CD4-positive, alpha-beta T cell treated with Interleukin-15 for 1 hour (primary cell): ENCODE results near the gene DRC3.
A peak's percentile ranks its signal among the peaks of the same experiment; 100 is the strongest.
"Not testable (repeated sequence)": the region's sequence is repeated elsewhere in the genome, so short reads cannot be mapped to it uniquely, and the experiment has no call there.

Experiments
- DNase-seq: peaks from one replicate; pipeline ENCODE4 v3.0.0-alpha.2; 2020

Gene DRC3, protein sequence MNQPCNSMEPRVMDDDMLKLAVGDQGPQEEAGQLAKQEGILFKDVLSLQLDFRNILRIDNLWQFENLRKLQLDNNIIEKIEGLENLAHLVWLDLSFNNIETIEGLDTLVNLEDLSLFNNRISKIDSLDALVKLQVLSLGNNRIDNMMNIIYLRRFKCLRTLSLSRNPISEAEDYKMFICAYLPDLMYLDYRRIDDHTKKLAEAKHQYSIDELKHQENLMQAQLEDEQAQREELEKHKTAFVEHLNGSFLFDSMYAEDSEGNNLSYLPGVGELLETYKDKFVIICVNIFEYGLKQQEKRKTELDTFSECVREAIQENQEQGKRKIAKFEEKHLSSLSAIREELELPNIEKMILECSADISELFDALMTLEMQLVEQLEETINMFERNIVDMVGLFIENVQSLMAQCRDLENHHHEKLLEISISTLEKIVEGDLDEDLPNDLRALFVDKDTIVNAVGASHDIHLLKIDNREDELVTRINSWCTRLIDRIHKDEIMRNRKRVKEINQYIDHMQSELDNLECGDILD

DNA sequence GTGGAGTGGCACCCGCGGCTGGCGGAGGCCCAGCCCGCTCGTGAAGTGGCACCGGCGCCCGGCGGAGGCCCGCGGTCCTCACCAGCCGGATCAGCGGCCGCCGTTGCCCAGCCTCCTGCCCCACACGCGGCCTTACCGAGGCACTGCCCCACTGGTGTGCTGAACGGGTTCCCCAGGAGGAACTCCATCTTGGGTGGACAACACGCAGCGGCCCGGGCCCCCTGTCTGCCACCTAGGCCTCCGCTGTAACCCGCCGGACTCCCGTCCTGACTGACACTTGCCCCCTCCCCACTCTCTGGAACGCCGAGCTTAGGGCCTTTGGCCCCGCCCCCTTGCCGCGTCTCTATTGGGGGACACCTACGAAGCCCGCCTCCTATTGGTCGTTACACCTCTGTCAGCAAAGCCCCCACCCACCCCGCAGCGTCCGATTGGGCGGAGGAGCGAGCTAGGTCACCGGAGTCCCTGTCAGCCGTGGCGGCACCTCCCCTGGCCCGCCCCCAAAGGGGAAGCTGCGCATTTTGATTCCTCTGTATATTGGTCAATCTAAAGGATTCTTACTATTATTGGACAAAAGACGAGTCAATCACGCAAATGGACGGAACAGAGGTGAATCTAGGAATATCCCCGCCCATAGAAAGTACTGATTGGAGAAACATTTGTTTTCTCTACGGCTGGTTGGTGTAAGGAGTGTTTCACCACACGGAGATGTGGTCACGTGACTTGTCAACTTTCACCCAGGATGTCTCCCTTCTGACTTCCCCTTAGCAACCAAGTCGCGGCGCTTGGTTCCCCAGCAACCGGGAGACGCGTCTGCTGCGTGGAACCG, at the start of gene DRC3, which contains the start of gene TOM1L2:
TSS of gene DRC3 (plus strand) at position 737 of the 826 bp plus-strand sequence. CDS start 4,737 bp downstream, outside the sequence.
TSS of gene TOM1L2 (minus strand) at position 275 of the 826 bp plus-strand sequence. CDS start at position 188, 87 bp downstream.
- DNase-seq = peak; percentile 100

DNA sequence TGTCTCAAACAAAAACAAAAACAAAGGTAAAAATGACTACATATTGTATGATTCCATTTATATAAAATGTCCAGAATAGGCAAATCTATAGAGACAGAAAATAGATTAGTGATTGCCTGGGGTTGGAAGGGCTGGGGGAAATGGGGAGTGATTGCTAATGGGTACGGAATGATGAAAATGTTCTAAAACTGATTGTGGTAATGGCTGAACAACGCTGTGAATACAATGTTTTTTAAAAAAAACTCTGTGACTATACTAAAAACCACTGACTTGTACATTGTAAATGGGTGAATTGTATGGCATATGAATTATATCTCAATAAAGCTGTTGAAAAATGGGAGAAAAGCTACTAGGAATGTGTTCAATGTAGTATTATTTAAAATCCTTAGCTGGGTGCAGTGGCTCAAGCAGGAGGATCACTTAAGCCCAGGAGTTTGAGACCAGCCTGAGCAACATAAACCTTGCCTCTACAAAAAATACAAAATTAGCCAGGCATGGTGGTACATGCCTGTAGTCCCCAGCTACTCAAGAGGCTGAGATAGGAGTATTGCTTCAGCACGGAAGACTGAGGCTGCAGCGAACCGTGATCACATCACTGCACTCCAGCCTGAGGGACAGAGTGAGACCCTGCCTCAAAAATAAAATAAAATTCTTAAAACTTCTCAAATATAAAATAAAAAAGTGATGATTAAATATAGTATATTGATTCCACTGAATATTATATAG, 48.4 kb upstream of the DRC3 start:
- no peak for DNase-seq

GRCh38 chr17:17924857-17925250, 47.8 kb upstream of the DRC3 start:
- no peak for DNase-seq

- DNase-seq = no peak
These were observed 46.6 kb upstream of the DRC3 start for GRCh38 chr17:17926036-17926435.

GRCh38 chr17:17926840-17927449, 45.7 kb upstream of the DRC3 start:
- no peak for DNase-seq

DNA sequence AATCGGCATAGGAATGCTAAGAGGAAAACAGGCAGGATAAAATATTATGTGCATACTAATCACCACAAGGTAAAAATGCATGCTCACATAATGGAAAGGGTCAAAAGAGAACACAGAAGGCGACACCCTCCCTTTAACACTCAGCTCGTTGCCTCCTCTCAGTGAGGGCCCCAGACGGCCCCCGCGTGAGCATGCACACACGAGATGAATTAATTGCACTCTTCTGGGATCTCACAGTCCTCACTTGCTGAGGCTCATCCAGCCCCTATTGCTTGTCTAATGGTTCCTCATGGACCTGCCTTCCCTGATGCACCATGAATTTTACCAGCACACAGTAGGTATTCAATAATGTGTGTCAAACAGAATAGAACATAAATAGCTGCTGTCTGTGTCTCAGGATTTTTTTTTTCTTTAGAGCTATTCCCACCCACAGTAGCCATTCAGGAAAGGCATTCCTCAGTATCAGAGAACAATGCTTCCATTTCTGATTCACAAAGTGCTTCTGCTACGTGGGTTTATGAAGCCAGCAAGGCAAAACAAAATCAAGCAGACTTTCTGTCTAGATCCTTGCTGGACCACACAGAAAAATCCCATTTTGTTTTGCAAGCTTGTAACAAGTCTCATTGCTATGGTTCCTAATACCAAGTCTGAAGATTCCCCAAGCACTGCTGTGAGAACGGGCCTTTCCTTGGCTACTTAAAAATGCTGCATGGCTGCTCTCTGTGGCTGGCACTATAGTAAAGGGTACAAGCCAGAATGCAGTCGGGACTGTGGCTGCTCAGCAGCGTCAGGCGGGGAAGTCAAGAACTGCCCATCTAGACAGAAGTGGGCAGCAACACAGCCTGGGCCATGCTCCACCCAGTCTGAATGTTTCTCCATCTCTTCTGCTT, 44.0 kb upstream of the DRC3 start:
- no peak for DNase-seq

DNA sequence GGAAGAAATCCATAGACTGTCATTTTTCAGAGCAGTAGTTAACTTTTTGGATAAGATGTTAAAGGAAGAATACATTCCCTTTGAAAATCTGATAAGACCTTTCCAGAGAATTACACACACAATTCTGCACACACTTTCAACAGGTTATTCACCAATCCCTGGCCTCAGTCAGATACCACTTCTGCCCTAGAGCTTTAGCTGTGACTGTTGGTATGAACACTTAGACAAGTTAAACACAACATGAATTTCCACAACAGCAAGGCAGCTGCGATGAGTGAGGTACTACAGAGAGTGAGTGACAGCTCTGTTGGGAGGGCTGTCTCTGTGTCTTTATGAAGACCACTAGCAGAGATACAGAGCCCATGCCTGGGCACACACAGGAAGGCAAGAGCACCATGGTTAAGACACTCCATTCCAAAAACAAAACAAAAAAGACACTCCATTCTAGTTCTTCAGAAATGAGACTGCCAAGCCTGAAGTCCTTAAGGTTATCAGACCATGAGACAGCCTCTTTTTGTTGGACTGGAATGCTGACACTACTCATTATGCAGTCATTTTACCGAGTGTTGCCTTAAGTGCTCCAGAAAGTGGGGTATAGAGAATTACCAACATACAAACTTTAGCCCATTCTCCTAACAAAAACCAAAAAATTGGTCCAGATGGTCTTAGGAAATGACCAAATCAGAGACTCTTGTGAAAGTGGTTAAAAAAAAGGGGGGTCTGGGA, 42.8 kb upstream of the DRC3 start:
- no peak for DNase-seq

DNA sequence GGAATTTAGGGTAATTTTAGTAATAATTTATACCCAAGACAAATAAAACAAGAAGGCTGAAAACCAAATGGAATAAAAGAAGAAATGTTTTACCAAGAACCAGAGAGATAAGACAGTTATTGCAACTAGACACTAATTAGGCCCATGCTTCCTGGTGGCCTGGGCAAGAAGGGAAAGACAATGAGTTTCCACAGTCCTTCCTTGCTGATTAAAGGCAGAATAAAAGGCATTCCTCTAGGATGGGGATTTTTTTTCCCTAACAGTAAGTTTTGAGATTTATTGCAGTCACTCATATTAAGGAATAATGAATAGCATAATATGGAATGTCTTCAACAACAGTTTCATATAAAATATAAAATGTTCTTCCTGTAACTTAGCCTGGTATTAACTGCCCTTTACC, 42.0 kb upstream of the DRC3 start:
- no peak for DNase-seq

- DNase-seq = no peak
These were observed 41.5 kb upstream of the DRC3 start for GRCh38 chr17:17931159-17931558.

DNA sequence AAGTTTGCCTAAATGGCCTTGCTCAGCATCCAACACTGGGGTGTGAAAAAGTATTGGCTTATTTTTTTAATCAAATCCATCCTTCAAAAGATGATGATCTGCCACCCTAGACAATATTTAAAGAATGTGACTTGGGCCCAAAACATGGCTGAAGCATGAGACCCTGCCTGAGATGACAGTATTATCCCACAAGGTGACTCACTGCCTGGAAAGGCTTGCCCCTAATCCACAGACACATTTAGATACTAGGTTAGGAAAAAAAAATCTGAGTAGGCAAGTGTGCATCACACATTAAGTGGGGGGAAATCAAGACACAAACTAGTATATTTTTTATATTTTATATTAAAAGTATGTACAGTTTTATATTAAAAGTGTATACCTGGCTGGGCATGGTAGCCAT, 38.9 kb upstream of the DRC3 start:
- no peak for DNase-seq

- DNase-seq = no peak
These were observed 38.4 kb upstream of the DRC3 start for GRCh38 chr17:17934214-17934613.

GRCh38 chr17:17934806-17935205, 37.9 kb upstream of the DRC3 start:
- no peak for DNase-seq

DNA sequence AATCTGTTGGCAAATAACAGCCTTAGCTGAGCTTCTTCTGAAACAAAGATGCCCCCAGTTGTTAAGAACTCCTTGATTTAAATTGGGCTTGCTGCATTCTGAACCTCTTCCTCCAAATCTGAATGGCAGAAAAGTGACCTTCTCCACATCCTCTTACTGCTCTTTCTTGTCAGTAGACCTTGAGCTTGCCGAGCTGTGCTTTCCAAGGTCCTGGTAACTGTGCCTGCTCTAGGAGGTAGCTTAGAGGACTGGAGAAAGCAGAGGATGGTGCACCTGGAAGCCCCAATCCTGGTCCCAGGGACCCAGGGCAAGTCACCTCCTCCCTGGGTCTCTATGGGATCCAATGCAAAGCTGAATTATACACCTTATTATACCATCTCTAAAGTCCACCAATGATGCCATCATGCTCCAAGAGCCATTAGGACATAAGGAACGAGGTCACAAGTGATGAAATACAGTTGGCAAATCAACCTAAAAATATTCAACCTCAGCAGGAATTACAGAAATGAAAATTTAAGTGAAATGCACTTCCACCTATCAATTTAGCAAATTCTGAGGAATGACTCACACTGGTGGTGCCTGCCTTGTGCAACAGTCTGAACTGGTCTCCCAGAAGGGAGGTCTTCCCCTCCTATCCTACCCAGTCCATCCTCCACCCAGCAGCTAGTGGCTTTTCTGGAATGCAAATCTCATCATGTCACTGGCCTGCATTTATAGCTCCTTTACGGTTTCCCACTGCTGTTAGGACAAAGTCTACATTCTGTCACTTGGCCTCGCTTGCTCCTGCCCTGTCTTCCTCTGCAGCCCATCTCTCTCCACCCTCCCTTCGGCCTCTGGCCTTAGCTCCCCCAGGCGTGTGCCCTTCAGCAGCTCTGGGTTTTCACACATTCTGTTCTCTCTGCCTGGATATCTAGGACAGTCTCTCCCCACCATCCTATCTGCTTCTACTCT, 37.1 kb upstream of the DRC3 start:
- DNase-seq = peak; percentile 54

DNA sequence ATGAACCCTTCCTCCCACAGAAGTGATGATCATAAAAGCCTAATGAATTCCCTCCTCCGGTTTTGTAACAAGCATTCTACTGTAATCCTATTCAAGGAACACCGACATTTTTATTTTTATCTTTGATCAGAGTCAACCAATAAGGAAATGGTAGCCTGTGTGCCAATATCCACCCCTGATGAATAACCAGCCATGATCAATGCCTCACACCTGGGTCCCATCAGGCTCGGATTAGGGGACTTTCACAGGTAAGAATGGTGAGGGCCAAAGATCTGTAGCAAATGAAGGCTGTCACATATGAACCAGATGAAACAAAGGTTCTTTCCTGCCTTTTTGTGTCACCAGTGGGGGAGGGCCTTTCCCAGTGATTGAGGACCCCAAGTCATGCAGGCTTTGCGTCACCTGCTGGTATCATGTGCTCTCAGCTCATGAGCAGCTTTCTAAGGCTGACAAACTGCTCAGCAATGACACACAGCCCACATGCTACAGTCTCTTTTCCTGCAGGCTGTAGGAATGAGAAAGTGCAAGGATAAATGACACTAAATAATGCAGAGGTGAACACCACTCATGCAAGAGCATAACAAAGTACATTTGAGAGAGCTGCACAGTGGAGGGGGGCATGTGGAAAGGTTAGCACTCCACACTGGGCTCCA, 35.3 kb upstream of the DRC3 start:
- DNase-seq = no peak

DNA sequence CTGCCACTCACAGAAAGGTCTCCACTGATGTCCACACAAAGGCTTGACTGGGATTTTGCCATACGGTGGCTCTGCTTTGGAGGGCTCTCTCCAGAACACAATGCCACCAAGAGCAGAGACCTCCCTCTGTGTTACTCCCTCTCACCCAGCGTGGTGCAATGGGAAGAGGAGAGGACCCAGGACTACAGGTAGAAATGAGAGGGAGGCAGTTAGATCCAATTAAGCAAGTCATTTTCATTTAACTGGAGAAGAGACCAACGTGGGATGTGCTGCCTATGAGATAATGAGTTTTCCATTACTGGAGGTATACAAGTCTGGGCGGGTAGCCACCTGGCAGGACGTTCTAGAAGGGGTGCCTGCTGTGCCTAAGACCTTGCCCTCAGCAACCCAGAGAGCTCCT, 34.7 kb upstream of the DRC3 start:
- DNase-seq = no peak

DNA sequence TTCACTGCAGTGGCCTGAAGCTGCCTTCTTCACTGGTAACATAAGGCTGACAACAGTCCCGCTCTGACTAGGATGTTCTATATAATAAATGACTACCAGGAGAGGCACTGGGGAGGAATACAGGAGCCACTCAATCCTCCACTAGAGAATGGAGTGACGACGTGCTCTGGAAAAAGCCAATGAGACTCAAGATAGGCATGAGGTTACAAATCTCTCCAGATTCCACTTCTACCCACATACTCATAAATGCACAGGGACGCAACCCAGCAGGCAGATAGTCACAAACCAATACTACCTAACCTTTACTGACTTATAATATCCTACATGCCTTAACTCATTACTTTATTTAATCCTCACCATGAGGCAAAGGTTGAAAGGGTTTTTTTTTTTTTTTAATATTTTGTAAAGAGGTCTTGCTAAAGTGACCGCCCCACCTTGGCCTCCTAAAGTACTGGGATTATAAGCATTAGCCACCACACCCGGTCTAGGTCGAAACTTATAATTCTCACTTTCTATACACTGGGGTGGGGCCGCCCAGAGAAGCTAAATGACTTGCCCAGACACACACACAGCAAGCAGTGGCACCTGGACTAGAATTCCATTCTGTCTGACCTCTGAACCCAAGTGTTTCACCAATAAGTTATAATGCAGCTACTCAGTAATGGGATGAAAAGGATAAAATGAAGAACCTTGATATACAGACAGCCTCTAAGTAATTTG, 34.1 kb upstream of the DRC3 start:
- no peak for DNase-seq

DNA sequence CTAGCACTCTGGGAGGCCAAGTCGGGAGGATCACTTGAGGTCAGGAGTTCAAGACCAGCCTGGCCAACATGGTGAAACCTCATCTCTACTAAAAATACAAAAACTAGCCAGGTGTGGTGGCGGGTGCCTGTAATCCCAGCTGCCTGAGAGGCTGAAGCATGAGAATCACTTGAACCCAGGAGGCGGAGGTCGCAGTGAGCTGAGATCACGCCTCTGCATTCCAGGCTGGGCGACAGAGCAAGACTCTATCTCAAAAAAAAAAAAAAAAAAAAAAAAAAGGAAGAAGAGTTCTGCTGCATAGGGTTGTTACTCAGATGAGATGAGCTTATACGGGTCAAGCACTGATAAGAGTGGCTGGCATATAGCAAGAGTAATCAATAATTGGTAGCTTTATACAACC, 32.7 kb upstream of the DRC3 start:
- not testable (repeated sequence) for DNase-seq

DNA sequence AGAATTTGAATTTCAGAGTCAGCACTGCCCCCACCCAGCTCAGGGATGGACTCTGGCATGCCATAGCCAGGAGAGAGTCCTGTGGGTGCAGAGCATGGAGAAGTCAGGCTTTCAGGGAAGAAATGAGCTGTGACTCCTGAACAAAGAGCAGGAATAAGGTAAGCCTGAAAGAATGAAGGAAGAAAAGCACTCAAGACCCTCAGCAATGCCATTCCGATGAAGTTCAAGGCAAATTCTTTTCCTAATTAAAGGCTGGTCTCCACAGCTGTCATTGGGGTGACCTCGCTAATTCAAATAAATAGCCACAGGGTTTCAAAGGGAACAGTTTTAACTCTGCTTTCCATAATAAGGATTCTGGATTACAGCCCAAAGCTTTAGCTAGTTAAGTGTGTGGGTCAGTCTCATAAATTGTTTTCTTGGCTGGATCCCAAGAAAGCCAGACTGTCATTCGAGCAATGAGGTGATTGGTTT, 32.2 kb upstream of the DRC3 start:
- DNase-seq = no peak
